DND-41 (cell line): ENCODE data around the gene MRPS18A.
"Not testable (repeated sequence)": the region's sequence is repeated elsewhere in the genome, so short reads cannot be mapped to it uniquely, and the experiment has no call there.

Experiments used
- ATAC-seq: fragments of 200-7000 bp; cut with Tn5 transposase; 3 replicates; pipeline ENCODE4 v1.9.1; 2021; ENCODE audit warnings: low read depth; ENCODE audit not compliant: insufficient read depth
- DNase-seq: peaks from one replicate; pipeline ENCODE4 v3.0.0-alpha.2; 2020
- H2AFZ ChIP-seq: 2 replicates; pipeline ENCODE4 v1.6.0; 2012; ENCODE audit warnings: low read depth, low read length
- H3K27ac ChIP-seq: 2 replicates; pipeline ENCODE4 v1.5.1; 2012; ENCODE audit warnings: low read length, inconsistent platforms
- H3K27me3 ChIP-seq: fragments of 200-600 bp; sonication (generic); 2 replicates; pipeline ENCODE4 v1.6.0; 2012; ENCODE audit warnings: low read length, mild to moderate bottlenecking, inconsistent platforms; ENCODE audit not compliant: insufficient read depth, poor library complexity
- H3K36me3 ChIP-seq: 2 replicates; pipeline ENCODE4 v1.5.1; 2012; ENCODE audit warnings: low read length, inconsistent platforms; ENCODE audit not compliant: insufficient read depth
- H3K4me1 ChIP-seq: 2 replicates; pipeline ENCODE4 v1.5.1; 2012; ENCODE audit warnings: mild to moderate bottlenecking, low read length; ENCODE audit not compliant: insufficient read depth
- H3K4me2 ChIP-seq: 2 replicates; pipeline ENCODE4 v1.6.0; 2012; ENCODE audit warnings: mild to moderate bottlenecking, moderate library complexity, low read length, inconsistent platforms; ENCODE audit not compliant: insufficient read depth
- H3K4me3 ChIP-seq, 2 experiments: fragments of 200-600 bp in 1 of 2; shearing (Covaris generic) in 1 of 2; 2 replicates each; pipeline ENCODE4 v1.5.1; 2012 to 2016; ENCODE audit warnings: inconsistent platforms in 2 of 2, low read length in 2 of 2, mild to moderate bottlenecking in 2 of 2, low read depth in 1 of 2, moderate library complexity in 1 of 2
- H3K79me2 ChIP-seq: 2 replicates; pipeline ENCODE4 v1.6.0; 2012; ENCODE audit warnings: low read length, inconsistent platforms; ENCODE audit not compliant: insufficient read depth
- H3K9ac ChIP-seq: 2 replicates; pipeline ENCODE4 v1.6.0; 2012; ENCODE audit warnings: low read depth, mild to moderate bottlenecking, inconsistent platforms, low read length, moderate library complexity
- H3K9me3 ChIP-seq: 2 replicates; pipeline ENCODE4 v1.5.1; 2012; ENCODE audit warnings: low read length, moderate library complexity, mild to moderate bottlenecking, inconsistent platforms; ENCODE audit not compliant: insufficient read depth, severe bottlenecking
- H4K20me1 ChIP-seq: 2 replicates; pipeline ENCODE4 v1.6.0; 2012; ENCODE audit warnings: low read length; ENCODE audit not compliant: insufficient read depth
- CTCF ChIP-seq: IDR thresholded peaks from 2 replicates; pipeline ENCODE4 v1.5.1; 2012; ENCODE audit warnings: borderline replicate concordance, low read length, moderate library complexity, mild to moderate bottlenecking; ENCODE audit not compliant: poor library complexity, severe bottlenecking; ENCODE audit errors: extremely low read depth
- EZH2 ChIP-seq: IDR thresholded peaks from 3 replicates; pipeline ENCODE4 v1.6.1; 2012; ENCODE audit warnings: borderline replicate concordance, low read depth, mild to moderate bottlenecking, moderate library complexity, low read length, inconsistent platforms; ENCODE audit not compliant: severe bottlenecking

Gene MRPS18A

GRCh38 chr6:43703512-43704429 lies 16.2 kb upstream of the MRPS18A start:
- ATAC-seq (no peak), DNase-seq (no peak)
- TF ChIP-seq EZH2 (no peak), CTCF (no peak)
- no peak overlapping the region for H3K27ac ChIP-seq
- no peaks in the 10 kb centered on the region for H3K36me3 ChIP-seq
- no peak overlapping the region for H3K4me3 ChIP-seq
- no peaks in the 10 kb centered on the region for H3K4me1 ChIP-seq
- H3K79me2 ChIP-seq, result no peaks in the 10 kb centered on the region
- no peaks in the 10 kb centered on the region for H4K20me1 ChIP-seq
- no peak overlapping the region for H3K9ac ChIP-seq
- no peak overlapping the region for H2AFZ ChIP-seq
- H3K4me2 ChIP-seq, result no peak overlapping the region
- peaks cover 32% of the 10 kb centered on the region for H3K27me3 ChIP-seq
- no peaks in the 10 kb centered on the region for H3K9me3 ChIP-seq

- Histone ChIP-seq H3K4me1 (no peaks in the 10 kb centered on the region), H3K9me3 (no peaks in the 10 kb centered on the region), H3K36me3 (no peaks in the 10 kb centered on the region), H4K20me1 (no peaks in the 10 kb centered on the region), H3K79me2 (no peaks in the 10 kb centered on the region), H2AFZ (no peak overlapping the region), H3K27me3 (peaks cover 35% of the 10 kb centered on the region), H3K27ac (no peak overlapping the region), H3K9ac (no peak overlapping the region), H3K4me2 (no peak overlapping the region), H3K4me3 (no peak overlapping the region)
- DNase-seq, result peak; percentile 26
- ATAC-seq, result peak; percentile 33; the same call in 1 of the 3 replicates
- TF ChIP-seq CTCF, result no peak
- TF ChIP-seq EZH2, result no peak
Observed at GRCh38 chr6:43702534-43703440, 15.2 kb upstream of the MRPS18A start.

- Histone ChIP-seq H3K4me3 (no peak overlapping the region), H3K9me3 (no peaks in the 10 kb centered on the region), H3K27ac (no peak overlapping the region), H3K79me2 (no peaks in the 10 kb centered on the region), H3K9ac (no peak overlapping the region), H4K20me1 (no peaks in the 10 kb centered on the region), H3K36me3 (no peaks in the 10 kb centered on the region), H3K4me2 (no peak overlapping the region), H2AFZ (no peak overlapping the region), H3K4me1 (no peaks in the 10 kb centered on the region), H3K27me3 (peaks cover 30% of the 10 kb centered on the region)
- TF ChIP-seq EZH2 (no peak), CTCF (no peak)
- ATAC-seq (no peak), DNase-seq (no peak)
Observed at GRCh38 chr6:43702171-43702533, 14.6 kb upstream of the MRPS18A start.

- not testable (repeated sequence) for H3K9me3 ChIP-seq, H3K9ac ChIP-seq, H2AFZ ChIP-seq, H3K4me3 ChIP-seq, H4K20me1 ChIP-seq, H3K4me2 ChIP-seq, H3K79me2 ChIP-seq, H3K4me1 ChIP-seq, H3K36me3 ChIP-seq, H3K27ac ChIP-seq, ATAC-seq, DNase-seq
- peaks cover 20% of the 10 kb centered on the region for H3K27me3 ChIP-seq
Observed at GRCh38 chr6:43700939-43701560, 13.5 kb upstream of the MRPS18A start.
